Mucosa of descending colon (tissue), 3 donors: ENCODE measurements around the gene TNNI2. TPM values are rescaled to one million over a fixed set of nuclear protein-coding genes. Genes with fewer than 3 reads are reported as not detected.
"Not testable (repeated sequence)": the region's sequence is repeated elsewhere in the genome, so short reads cannot be mapped to it uniquely, and the experiment has no call there.

Source experiments
- ATAC-seq: fragments of 200-7000 bp; cut with Tn5 transposase; one replicate; pipeline ENCODE4 v1.9.1; 2020; ENCODE audit warnings: mild to moderate bottlenecking, moderate library complexity
- DNase-seq, 3 donors: peaks; one replicate each; pipeline ENCODE4 v3.0.0-alpha.2; 2020
- H3K36me3 ChIP-seq: fragments of 200-600 bp; one replicate; pipeline ENCODE4 v1.8.0; 2021; ENCODE audit warnings: low read depth, mild to moderate bottlenecking
- H3K4me1 ChIP-seq: fragments of 200-600 bp; one replicate; pipeline ENCODE4 v1.8.0; 2021; ENCODE audit warnings: low read depth, mild to moderate bottlenecking
- H3K4me3 ChIP-seq: fragments of 200-600 bp; one replicate; pipeline ENCODE4 v1.8.0; 2021; ENCODE audit warnings: mild to moderate bottlenecking
- H3K9me3 ChIP-seq: fragments of 200-600 bp; one replicate; pipeline ENCODE4 v1.8.0; 2021; ENCODE audit warnings: mild to moderate bottlenecking
- intact Hi-C, 2 donors: fragments of 100-400 bp; cut with DNase I in 1 of 2; cut with micrococcal nuclease in 1 of 2; formaldehyde crosslinking; loops; one replicate each; pipeline versions ENCODE4 v1.11.0 to v1.11.1; 2022; cut with DNase I, micrococcal nuclease
- total RNA-seq, 3 donors: library from RNA; stranded (reverse); fragmentation: NEBNext Ultra II Directional in 2 of 3; extraction: Animal tissue kit (Norgen Biotek cat#: 25700) in 2 of 3; gene quantifications; one replicate each; pipeline versions ENCODE4 v1.2.1 to v1.2.4, GENCODE V29; 2021 to 2023
- TF ChIP-seq, protein P1 (sequence below): fragments of 200-600 bp; IDR thresholded peaks from one replicate; pipeline ENCODE4 v1.8.0; 2022; ENCODE audit warnings: antibody characterized with exemption, mild to moderate bottlenecking
- donor health status: DM: no; HTN: no; CAD: no; lungs with moderate emphysema.
- donor health status: DM: no; HTN: no; CAD: no.
- donor health status: DM: no; HTN: yes; CAD: no.

Gene TNNI2
- total RNA-seq, 3 donors from 2014 or later, result 0.46 TPM; not detected in 2

DNA sequence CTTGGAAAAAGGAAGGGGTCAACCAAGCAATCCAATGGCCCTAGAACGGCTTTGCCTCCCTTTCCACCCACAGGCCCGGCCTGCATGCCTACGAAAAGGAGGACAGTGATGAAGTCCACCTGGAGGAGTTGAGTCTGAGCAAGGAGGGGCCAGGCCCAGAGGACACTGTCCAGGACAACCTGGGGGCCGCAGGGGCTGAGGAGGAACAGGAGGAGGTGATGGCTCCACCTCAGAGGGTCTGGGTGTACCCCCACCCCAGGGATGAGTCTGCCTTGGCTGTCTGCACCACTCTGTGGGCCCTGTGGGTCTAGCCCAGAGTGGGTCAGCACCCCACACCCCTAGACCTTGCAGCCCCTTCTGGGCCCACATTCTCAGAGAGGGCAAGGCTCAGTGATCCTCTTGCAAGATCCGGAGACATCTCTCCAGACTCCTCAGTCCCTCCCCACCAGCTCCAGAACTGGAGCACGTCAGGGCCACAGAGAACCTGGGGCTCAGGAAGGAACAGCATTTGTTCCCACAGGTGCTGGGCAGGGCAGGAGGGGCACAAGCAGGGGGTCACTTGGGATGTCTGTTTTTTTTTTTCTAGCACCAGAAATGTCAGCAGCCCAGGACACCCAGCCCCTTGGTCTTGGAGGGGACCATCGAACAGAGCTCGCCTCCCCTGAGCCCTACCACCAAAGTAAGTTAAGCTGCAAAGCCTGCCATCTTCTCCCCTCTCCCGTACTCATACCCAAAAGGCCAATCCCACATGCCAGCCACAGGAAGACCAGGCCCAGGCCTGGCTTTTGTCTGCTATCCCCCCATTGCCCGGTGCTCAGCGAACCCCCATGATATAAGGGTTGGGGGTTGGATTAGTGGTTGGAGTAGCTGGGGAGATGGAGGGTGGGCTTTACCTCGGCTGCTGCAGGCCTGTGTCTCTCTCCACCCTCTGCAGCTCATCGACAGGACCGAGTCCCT lies 44.8 kb downstream of the TNNI2 start:
- intact Hi-C loops, result no loop called here

DNA sequence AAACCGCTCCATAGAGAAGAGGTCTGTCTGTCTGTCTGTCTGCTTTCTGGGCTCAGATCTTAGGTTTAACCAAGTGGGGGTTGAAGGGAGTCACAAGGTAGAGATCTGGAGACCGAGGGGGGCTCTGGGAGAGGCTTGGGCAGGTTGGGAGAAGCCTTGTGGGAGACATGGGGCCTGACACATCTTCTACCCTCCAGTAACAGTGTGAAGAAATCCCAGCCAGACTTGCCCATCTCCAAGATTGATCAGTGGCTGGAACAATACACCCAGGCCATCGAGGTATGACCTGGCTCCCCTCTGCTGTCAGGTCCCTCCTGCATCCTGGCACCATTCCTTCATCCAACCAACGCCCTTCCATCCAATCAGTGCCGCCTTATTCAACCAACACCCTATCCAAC lies 45.5 kb downstream of the TNNI2 start:
- TF ChIP-seq, protein P1, sequence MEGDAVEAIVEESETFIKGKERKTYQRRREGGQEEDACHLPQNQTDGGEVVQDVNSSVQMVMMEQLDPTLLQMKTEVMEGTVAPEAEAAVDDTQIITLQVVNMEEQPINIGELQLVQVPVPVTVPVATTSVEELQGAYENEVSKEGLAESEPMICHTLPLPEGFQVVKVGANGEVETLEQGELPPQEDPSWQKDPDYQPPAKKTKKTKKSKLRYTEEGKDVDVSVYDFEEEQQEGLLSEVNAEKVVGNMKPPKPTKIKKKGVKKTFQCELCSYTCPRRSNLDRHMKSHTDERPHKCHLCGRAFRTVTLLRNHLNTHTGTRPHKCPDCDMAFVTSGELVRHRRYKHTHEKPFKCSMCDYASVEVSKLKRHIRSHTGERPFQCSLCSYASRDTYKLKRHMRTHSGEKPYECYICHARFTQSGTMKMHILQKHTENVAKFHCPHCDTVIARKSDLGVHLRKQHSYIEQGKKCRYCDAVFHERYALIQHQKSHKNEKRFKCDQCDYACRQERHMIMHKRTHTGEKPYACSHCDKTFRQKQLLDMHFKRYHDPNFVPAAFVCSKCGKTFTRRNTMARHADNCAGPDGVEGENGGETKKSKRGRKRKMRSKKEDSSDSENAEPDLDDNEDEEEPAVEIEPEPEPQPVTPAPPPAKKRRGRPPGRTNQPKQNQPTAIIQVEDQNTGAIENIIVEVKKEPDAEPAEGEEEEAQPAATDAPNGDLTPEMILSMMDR, result no peak
- no peaks in the 10 kb centered on the region for H3K9me3 ChIP-seq
- DNase-seq (no peak), ATAC-seq (no peak)
- peaks cover 3% of the 10 kb centered on the region for H3K4me1 ChIP-seq
- no peak overlapping the region for H3K4me3 ChIP-seq
- no peaks in the 10 kb centered on the region for H3K36me3 ChIP-seq
- intact Hi-C loops, result no loop called here

More for the DNA sequence above, 44.8 kb downstream of the TNNI2 start:
- Histone ChIP-seq H3K4me1 (peaks cover 3% of the 10 kb centered on the region), H3K4me3 (no peak overlapping the region), H3K9me3 (no peaks in the 10 kb centered on the region), H3K36me3 (no peaks in the 10 kb centered on the region)
- ATAC-seq (no peak), DNase-seq (peak in 1 of 3 donors; percentile 39)
- TF ChIP-seq, protein P1, result no peak

DNA sequence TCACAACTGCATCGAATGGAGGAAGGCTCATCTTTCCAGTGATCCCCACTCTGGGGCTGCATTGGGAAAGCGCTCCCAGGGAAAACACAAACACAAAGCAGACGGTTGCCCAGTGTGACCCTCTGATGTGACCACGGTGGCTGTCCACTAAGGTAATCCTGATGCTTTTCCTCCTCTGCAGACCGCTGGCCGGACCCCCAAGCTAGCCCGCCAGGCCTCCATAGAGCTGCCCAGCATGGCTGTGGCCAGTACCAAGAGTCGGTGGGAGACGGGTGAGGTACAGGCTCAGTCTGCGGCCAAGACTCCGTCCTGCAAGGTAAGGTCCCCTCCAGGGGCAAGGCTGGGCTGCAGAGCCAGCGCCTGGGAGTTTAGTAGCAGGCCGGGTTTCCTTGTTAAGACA lies 47.8 kb downstream of the TNNI2 start:
- H3K4me3 ChIP-seq, ATAC-seq, H3K4me1 ChIP-seq, intact Hi-C loops, DNase-seq, H3K9me3 ChIP-seq, H3K36me3 ChIP-seq: not testable (repeated sequence)

DNA sequence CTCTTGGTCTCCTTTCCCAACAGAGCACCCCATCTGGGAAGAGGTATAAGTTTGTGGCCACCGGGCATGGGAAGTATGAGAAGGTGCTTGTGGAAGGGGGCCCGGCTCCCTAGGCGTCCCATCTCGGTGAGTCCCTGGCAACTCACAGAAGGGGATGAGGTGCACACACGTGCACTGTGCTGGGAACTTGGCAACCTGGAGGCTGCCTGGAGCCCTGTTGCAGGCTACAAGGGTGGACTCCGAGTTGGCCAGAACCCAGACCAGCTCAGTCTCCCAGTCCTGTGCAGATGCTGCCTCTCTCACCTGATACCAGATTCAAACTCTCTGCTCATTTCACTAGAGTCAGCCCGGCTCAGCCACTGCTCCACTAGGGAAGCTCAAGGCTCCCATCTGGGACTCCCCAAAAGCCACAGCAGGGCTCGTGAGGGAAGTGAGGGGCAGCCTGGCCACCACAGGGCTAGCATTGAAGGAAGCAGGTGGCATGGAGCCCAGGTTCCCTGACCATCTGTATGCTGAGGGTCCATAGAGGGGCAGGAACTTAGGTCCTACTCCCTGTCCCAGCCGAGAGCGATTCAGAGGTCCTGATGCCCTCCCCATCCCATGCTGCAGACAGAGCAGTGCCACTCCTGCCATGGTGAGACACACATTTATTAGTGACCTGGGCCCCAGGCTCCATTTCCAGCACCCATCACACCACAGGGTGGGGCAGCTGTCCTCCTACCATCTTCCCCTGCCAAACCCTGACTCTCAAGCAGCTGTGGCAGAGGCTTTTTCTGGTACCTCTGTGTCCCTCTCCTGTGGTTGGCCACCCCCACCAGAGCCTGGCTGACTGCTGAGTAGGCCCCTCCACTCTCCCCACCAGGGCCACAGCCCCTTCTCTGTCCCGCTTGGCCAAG lies 48.9 kb downstream of the TNNI2 start:
- ATAC-seq (no peak), DNase-seq (no peak)
- Histone ChIP-seq H3K36me3 (no peaks in the 10 kb centered on the region), H3K4me3 (no peak overlapping the region), H3K4me1 (no peaks in the 10 kb centered on the region), H3K9me3 (no peaks in the 10 kb centered on the region)
- intact Hi-C loops, result no loop called here
- TF ChIP-seq, protein P1, result no peak

DNA sequence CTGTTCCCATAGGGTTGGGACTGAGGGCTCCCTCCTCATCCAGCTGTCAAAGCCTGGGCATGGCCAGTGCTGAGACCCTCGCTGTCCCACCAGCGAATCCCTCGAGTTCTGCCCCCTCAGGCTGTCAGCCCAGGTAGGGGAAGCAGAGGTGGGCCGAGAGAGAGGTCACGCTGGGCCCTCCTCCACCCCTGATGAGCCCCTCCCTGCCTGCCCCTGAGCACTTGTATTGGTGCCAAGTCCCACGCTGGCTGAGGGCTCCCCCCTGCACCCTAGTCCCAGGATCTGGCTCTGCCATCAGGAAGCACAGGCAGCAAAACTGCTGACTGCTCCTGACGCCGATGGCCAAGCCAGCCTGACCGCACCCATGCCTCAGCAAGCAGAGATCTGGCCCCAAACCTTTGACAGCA lies 49.6 kb downstream of the TNNI2 start:
- ATAC-seq (no peak), DNase-seq (no peak)
- H3K4me3 ChIP-seq, result no peak overlapping the region
- intact Hi-C loops, result no loop called here
- no peaks in the 10 kb centered on the region for H3K4me1 ChIP-seq
- H3K36me3 ChIP-seq, result no peaks in the 10 kb centered on the region
- no peaks in the 10 kb centered on the region for H3K9me3 ChIP-seq
- TF ChIP-seq, protein P1, result no peak

DNA sequence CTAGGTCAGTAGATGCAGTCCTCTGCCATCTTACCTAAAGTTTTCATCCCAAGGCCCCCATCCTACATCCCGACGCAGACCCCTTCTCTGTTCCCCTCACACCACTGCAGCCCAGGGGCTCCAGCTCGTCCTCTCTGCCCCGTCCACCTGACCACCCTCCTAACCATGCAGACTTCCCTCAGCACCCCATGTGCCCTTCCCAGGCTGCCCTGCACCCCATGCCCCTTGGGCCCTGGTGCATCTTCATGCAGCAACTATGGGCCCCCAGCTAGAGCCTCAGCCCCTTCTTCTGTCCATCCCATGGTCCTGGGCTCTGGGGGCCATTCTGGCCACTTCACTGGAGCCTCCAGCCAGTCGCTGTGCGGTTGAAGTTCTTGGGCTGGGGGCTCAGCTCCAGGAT lies 50.0 kb downstream of the TNNI2 start:
- intact Hi-C loops, result no loop called here
- Histone ChIP-seq H3K4me3 (no peak overlapping the region), H3K4me1 (no peaks in the 10 kb centered on the region), H3K36me3 (no peaks in the 10 kb centered on the region), H3K9me3 (no peaks in the 10 kb centered on the region)
- ATAC-seq, result no peak
- TF ChIP-seq, protein P1, result no peak
- no peak for DNase-seq
